Immature natural killer cell (primary cell): ENCODE results near the gene PTPN11. TPM values are rescaled to one million over a fixed set of nuclear protein-coding genes. Genes with fewer than 3 reads are reported as not detected.
"Not testable (repeated sequence)": the region's sequence is repeated elsewhere in the genome, so short reads cannot be mapped to it uniquely, and the experiment has no call there.

Experiments
- DNase-seq, 3 donors: peaks; one replicate each; pipeline ENCODE4 v3.0.0; 2022; ENCODE audit warnings: mixed read lengths in 1 of 3
- H3K27ac Mint-ChIP-seq, 6 donors: one replicate each; pipeline ENCODE4 v1.8.0; 2020; ENCODE audit warnings: mixed read lengths in 6 of 6, mild to moderate bottlenecking in 5 of 6, inconsistent platforms in 4 of 6, moderate library complexity in 3 of 6
- H3K27me3 Mint-ChIP-seq, 3 donors: one replicate each; pipeline ENCODE4 v1.8.0; 2020 to 2021; ENCODE audit warnings: low read depth in 3 of 3, mild to moderate bottlenecking in 3 of 3, mixed read lengths in 3 of 3, moderate library complexity in 3 of 3, inconsistent platforms in 1 of 3
- H3K36me3 Mint-ChIP-seq, 3 donors: one replicate each; pipeline ENCODE4 v1.8.0; 2020; ENCODE audit warnings: mixed read lengths in 3 of 3, inconsistent platforms in 2 of 3, mild to moderate bottlenecking in 2 of 3
- H3K4me1 Mint-ChIP-seq, 2 donors: one replicate each; pipeline ENCODE4 v1.8.0; 2020; ENCODE audit warnings: inconsistent platforms in 2 of 2, mild to moderate bottlenecking in 2 of 2, mixed read lengths in 2 of 2, moderate library complexity in 1 of 2
- H3K4me3 Mint-ChIP-seq, 5 donors: one replicate each; pipeline ENCODE4 v1.8.0; 2020; ENCODE audit warnings: mild to moderate bottlenecking in 5 of 5, mixed read lengths in 5 of 5, inconsistent platforms in 3 of 5, moderate library complexity in 3 of 5
- H3K9me3 Mint-ChIP-seq, 6 donors: one replicate each; pipeline ENCODE4 v1.8.0; 2020; ENCODE audit warnings: mild to moderate bottlenecking in 6 of 6, mixed read lengths in 6 of 6, inconsistent platforms in 4 of 6, moderate library complexity in 3 of 6
- polyA plus RNA-seq, 3 donors: library from polyadenylated mRNA; unstranded; fragments of 300-500 nt; fragmentation: Illumina TruSeq; gene quantifications; one replicate each; pipeline ENCODE4 v1.2.3, GENCODE V29; 2021

Gene PTPN11
- polyA plus RNA-seq = 10 to 100 TPM; 53.7 to 85.4 (median 58.2) TPM

DNA sequence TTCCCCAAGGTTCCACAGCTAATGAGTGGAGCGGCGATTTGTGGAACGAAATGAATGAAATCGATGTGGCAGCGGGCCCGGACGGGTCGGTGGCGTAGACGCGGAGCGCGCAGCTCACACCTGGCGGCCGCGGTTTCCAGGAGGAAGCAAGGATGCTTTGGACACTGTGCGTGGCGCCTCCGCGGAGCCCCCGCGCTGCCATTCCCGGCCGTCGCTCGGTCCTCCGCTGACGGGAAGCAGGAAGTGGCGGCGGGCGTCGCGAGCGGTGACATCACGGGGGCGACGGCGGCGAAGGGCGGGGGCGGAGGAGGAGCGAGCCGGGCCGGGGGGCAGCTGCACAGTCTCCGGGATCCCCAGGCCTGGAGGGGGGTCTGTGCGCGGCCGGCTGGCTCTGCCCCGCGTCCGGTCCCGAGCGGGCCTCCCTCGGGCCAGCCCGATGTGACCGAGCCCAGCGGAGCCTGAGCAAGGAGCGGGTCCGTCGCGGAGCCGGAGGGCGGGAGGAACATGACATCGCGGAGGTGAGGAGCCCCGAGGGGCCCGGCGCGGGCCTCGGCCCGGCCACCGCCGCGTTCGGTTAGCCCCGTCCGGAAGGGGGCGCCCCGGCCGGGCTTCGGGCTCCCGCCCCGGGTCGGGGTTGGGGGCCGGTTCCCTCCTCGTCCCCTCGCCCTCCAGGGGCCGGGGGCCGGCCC, at the start of gene PTPN11:
PTPN11 (plus strand) TSS at position 340 of the 689 bp plus-strand sequence; CDS start at position 505, 165 bp downstream.
- Mint-ChIP-seq H3K27ac (peak within 1 kb of the TSS; percentile 95 to 99 (median 98)), H3K27me3 (peaks cover 9 to 13% (median 11%) of the 10 kb centered on the region in 3 donors), H3K4me1 (peaks cover 36 to 53% of the 10 kb centered on the region in 2 donors), H3K4me3 (peak within 1 kb of the TSS; percentile 94 to 98 (median 97)), H3K9me3 (no peaks in the 10 kb centered on the region), H3K36me3 (no peaks in the 10 kb centered on the region)
- peak; percentile 91 for DNase-seq

DNA sequence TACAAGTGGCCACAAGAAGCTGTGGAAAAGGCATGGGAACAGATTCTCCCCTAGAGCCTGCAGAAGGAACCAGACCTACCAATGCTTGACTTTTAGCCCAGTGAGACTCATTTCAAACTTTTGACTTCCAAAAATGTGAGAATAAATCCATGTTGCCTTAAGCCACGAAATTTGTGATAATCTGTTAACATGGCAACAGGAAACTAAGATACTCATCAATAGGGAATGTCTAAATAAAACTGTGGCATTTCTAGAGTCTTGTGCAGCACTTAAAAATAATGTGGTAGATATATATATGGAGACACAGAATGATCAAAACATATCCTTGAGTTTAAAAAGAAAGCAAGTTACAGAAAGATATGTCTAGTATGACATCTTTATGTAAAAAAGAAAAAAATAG, 48.5 kb upstream of the PTPN11 start:
- Mint-ChIP-seq H3K4me1 (peaks cover 10 to 22% of the 10 kb centered on the region in 2 donors), H3K4me3 (no peak overlapping the region)

DNA sequence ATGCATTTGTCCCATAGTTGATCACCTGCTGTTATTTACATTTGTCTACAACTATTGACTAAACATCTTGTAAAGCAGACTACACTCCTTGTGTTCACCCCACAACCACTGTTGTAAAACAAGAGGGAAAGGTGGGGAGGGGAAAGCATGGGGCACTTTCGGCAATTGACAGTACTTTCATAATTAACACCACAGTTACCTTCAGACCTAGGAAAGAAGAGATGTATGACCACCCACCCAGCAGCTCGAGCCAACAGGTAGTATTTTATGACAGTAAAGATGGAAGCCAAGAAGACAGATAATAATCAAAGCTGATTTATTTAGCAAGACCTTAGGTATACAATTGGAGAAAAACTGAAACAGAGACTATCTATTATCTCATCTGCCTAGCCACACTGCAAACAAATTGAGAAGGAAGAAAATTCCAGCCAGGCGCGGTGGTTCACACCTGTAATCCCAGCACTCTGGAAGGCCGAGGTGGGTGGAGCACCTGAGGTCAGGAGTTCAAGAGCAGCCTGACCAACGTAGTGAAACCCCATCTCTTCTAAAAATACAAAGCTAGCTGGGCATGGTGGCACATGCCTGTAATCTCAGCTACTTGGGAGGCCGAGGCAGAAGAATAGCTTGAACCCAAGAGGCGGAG, 47.8 kb upstream of the PTPN11 start:
- no peak for DNase-seq
- Mint-ChIP-seq H3K36me3 (no peaks in the 10 kb centered on the region), H3K27ac (peak overlapping the region in 1 of 6 donors; percentile 15), H3K9me3 (no peaks in the 10 kb centered on the region), H3K4me3 (no peak overlapping the region), H3K27me3 (peaks cover 0 to 1% (median 0%) of the 10 kb centered on the region in 3 donors), H3K4me1 (peaks cover 8 to 22% of the 10 kb centered on the region in 2 donors)

More for the DNA sequence above, 48.5 kb upstream of the PTPN11 start:
- no peaks in the 10 kb centered on the region for H3K36me3 Mint-ChIP-seq
- H3K27ac Mint-ChIP-seq = no peak overlapping the region
- H3K9me3 Mint-ChIP-seq = no peaks in the 10 kb centered on the region
- no peak for DNase-seq
- H3K27me3 Mint-ChIP-seq = peaks cover 0 to 1% (median 0%) of the 10 kb centered on the region in 3 donors

DNA sequence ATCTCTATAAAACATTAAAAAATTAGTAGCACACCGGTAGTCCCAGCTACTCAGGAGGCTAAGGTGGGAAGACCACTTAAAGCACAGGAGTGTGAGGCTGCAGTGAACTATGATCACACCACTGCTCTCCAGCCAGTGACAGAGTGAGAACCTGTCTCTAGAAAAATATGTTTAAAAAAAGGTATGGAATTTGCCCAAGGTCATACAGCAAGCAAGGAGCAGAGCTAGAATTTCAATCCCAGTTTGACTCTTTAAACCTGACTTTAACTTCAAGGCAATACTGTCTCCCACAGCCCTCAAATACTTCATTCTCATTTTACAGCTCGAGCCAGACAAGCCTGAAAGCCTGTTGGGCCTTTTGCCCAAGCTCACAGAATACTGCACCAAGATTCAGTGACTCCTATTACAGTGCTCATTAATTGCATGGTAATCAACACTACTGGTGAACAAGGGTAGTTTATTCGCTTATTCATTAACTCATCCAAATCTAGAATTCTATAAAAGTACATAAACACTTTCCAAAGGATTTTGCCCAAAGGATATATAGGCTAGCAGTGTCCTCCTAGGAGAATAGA, 44.5 kb upstream of the PTPN11 start:
- DNase-seq = no peak

DNA sequence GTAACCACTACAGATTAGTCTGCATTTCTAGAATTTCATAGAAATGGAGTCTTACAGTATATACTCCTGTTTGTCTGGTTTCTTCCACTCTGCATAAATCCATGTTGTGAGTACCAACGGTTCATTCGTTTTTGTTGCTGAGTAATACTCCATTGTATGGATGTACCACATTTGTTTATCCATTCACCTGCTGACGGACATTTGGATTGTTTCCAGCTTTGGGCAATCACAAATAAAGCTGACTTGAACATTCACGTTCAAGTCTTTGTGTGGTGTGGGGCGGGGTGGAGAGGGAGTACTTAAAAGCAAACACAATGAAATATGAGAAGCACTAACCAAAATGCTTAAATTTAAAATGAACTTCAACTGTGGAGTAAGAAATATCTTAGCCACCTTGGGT, 43.6 kb upstream of the PTPN11 start:
- no peak for DNase-seq
- Mint-ChIP-seq H3K4me3 (no peak overlapping the region), H3K4me1 (peaks cover 9 to 30% of the 10 kb centered on the region in 2 donors), H3K27me3 (peaks cover 0 to 3% (median 3%) of the 10 kb centered on the region in 3 donors), H3K36me3 (no peaks in the 10 kb centered on the region), H3K9me3 (no peaks in the 10 kb centered on the region), H3K27ac (no peak overlapping the region)

More for the DNA sequence above, 44.5 kb upstream of the PTPN11 start:
- Mint-ChIP-seq H3K27ac (peak overlapping the region in 1 of 6 donors; percentile 3), H3K36me3 (no peaks in the 10 kb centered on the region), H3K4me1 (peaks cover 10 to 29% of the 10 kb centered on the region in 2 donors), H3K9me3 (no peaks in the 10 kb centered on the region), H3K4me3 (no peak overlapping the region), H3K27me3 (peaks cover 0 to 3% (median 2%) of the 10 kb centered on the region in 3 donors)

DNA sequence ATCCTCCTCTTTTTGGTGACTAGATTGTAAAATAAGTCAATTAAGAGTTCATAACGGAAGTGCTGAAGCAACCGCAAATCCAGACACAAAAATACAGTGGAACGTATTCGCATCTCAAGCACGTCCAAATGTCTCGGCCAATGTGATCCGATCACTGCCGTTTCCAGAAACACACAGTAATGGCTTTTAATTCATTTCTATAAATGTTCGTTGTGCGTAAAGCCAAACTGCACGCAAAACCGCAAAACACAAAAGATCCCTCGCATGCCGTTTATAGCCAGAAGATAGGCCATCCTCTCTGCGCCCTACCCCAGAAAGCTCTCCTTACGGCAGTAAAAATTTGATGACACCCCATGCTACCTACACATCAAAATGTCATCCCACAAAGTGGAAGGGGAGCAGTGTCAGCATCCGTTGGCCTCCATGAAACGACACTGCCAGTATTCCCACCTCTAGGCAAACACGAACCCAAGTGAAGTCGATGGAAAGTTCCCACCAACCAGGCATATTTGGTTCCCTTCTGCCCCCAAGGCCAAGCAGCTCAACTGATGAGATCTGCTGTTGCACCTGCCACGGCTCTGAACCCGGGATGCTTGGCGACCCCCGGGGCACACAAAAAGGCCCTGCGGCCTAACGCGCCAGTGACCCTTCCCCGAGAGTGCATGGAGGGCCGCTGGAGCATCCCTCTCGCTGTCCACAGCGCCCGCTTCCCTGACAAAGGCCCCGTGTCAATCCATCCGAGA, 37.9 kb upstream of the PTPN11 start:
- Mint-ChIP-seq H3K27me3 (peaks cover 2 to 13% (median 6%) of the 10 kb centered on the region in 3 donors), H3K9me3 (no peaks in the 10 kb centered on the region), H3K27ac (peak overlapping the region; percentile 76 to 93 (median 86)), H3K4me3 (peak overlapping the region; percentile 88 to 94 (median 90)), H3K4me1 (peaks cover 22 to 33% of the 10 kb centered on the region in 2 donors), H3K36me3 (no peaks in the 10 kb centered on the region)
- DNase-seq = no peak

DNA sequence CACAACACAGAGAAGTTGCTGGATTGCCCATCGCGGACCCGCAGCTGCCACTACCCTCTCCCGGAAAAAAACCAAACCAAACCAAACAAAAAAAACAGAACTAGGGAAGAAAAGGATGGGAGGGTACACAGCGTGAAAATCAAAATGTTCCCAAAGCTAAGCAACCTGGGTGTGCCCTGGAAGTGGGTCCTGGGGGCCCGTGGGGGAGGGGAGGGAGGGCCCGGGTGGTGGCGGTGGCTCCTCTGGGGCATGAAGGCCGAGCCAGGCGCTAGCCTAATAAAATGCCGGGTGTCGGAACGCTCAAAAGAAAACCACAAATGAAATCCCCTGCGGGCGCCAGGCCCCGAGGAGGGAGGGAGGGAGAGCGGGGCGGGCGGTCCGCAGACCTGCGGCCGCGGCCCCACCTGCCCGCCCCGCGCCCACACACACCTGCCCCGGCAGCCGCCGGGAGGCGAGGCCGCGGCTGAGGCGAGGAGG, 37.3 kb upstream of the PTPN11 start:
- H3K4me3 Mint-ChIP-seq = peak overlapping the region; percentile 88 to 94 (median 90)
- peak overlapping the region; percentile 76 to 93 (median 86) for H3K27ac Mint-ChIP-seq
- H3K9me3 Mint-ChIP-seq = no peaks in the 10 kb centered on the region
- peaks cover 2 to 13% (median 6%) of the 10 kb centered on the region in 3 donors for H3K27me3 Mint-ChIP-seq
- peak; percentile 55 to 63 (median 59) for DNase-seq
- H3K4me1 Mint-ChIP-seq = peaks cover 21 to 33% of the 10 kb centered on the region in 2 donors
- no peaks in the 10 kb centered on the region for H3K36me3 Mint-ChIP-seq

DNA sequence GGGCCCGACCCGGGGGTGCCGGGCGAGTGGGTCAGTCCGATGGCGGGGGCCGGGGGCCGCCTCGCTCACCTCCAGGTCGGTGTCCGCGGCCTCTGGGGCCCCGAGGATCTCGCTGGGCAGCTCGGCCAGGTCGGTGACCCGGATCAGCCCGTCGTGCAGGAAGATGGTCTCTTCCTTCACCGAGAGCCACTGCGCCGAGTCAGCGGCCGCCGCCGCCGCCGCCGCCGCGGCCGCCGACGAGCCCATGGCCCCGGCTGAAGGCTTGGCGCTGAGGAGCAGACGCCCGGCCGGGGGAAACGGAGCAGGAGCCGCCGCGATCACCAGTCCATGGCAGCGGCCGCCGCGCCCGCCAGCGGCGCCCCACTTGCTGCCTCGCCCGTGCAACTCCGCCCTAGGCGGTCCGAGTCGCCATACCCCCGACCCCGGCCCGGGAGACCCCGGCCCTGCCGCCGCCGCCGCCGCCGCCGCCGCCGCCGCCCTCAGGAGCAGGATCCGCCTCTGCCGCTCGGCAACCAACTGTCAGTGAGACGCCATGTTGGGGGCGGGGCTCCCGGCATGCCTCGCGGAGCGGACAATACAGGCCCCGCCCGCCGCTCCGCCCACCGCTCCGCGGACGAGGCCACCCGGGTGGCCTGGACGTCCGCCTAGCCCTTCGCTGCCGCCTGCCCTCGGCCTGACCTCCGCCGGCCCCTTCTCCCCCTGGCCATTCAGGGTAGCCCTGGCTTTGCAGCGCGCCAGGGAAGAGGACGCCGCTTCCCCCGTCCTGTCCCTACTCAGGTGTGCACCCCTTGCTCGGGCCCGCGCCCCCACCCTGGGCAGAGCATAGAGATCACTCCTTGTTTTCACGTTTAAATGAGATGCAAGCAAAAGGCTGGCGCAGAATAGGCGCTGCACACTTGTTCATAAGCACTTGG, 36.6 kb upstream of the PTPN11 start, which contains the start of gene HECTD4:
HECTD4 (minus strand) TSS at position 549 of the 914 bp plus-strand sequence; CDS start at position 246, 303 bp downstream.
- Mint-ChIP-seq H3K4me3 (peak within 1 kb of the TSS; percentile 92 to 95 (median 94)), H3K36me3 (no peaks in the 10 kb centered on the region), H3K4me1 (peaks cover 20 to 35% of the 10 kb centered on the region in 2 donors), H3K27me3 (peaks cover 1 to 13% (median 6%) of the 10 kb centered on the region in 3 donors), H3K27ac (peak within 1 kb of the TSS; percentile 80 to 93 (median 92)), H3K9me3 (no peaks in the 10 kb centered on the region)
- DNase-seq = peak; percentile 89 to 91 (median 91)

DNA sequence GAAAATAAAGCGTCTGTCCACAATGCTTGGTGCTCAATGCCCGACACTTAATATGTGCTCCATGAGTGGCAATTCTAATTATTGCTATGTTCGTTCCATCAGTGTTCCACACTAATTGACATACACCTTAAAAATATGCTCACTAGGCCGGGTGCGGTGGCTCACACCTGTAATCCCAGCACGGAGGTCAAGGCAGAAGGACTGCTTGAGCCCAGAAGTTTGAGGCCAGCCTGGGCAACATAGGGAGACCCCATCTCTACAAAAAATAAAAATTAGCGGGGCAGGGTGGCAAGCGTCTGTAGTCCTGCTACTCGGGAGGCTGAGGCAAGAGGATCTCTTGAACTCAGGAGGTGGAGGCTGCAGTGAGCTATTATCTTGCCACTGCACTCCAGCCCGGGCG, 35.9 kb upstream of the PTPN11 start:
- Mint-ChIP-seq H3K27ac (peak overlapping the region; percentile 80 to 92 (median 91)), H3K36me3 (no peaks in the 10 kb centered on the region), H3K27me3 (peaks cover 0 to 15% (median 10%) of the 10 kb centered on the region in 3 donors), H3K4me1 (peaks cover 23 to 40% of the 10 kb centered on the region in 2 donors), H3K4me3 (peak overlapping the region; percentile 92 to 95 (median 93)), H3K9me3 (no peaks in the 10 kb centered on the region)
- no peak for DNase-seq

DNA sequence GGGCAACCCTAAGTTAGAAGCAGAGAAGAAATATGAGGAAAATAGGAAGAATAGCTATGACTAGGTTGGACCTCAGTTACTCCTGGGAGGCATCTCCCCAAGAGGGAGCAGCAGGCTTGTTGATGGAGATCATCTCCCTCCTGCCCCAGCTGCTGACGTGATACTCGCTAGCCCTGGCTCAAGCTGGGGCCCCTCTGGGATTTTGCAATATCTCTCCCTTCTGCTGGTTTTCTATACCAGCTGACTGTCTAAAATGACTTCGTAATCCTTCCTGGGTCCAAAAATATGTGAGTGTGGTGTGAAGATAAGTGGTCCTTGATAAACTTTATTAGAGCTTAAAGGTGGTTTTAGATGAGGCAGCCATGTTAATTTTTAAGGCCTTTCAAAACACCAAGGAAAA, 32.0 kb upstream of the PTPN11 start:
- no peak for DNase-seq
- Mint-ChIP-seq H3K4me3 (peak overlapping the region in 1 of 5 donors; percentile 2), H3K27me3 (peaks cover 4 to 8% (median 5%) of the 10 kb centered on the region in 3 donors), H3K36me3 (no peaks in the 10 kb centered on the region), H3K4me1 (peaks cover 8 to 15% of the 10 kb centered on the region in 2 donors), H3K9me3 (no peaks in the 10 kb centered on the region), H3K27ac (no peak overlapping the region)

DNA sequence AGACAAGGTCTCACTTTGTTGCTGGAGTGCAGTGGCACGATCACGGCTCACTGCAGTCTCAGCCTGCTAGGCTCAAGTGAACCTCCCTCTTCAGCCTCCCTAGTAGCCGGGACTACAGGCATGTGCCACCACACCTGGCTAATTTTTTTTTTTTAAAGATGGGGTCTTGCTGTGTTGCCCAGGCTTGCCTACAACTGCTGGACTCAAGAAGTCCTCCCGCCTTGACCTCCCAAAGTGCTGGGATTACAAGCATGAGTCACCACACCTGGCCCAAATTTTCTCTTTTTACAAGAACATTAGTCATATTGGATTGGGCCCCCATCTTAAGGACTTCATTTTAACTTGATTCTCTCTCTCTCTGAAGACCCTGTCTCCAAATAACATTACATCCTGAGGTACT, 29.5 kb upstream of the PTPN11 start:
- no peaks in the 10 kb centered on the region for H3K9me3 Mint-ChIP-seq
- peaks cover 3 to 8% of the 10 kb centered on the region in 2 donors for H3K4me1 Mint-ChIP-seq
- H3K36me3 Mint-ChIP-seq = no peaks in the 10 kb centered on the region
- DNase-seq = no peak
- H3K4me3 Mint-ChIP-seq = no peak overlapping the region
- H3K27ac Mint-ChIP-seq = no peak overlapping the region
- peaks cover 4 to 8% (median 6%) of the 10 kb centered on the region in 3 donors for H3K27me3 Mint-ChIP-seq

DNA sequence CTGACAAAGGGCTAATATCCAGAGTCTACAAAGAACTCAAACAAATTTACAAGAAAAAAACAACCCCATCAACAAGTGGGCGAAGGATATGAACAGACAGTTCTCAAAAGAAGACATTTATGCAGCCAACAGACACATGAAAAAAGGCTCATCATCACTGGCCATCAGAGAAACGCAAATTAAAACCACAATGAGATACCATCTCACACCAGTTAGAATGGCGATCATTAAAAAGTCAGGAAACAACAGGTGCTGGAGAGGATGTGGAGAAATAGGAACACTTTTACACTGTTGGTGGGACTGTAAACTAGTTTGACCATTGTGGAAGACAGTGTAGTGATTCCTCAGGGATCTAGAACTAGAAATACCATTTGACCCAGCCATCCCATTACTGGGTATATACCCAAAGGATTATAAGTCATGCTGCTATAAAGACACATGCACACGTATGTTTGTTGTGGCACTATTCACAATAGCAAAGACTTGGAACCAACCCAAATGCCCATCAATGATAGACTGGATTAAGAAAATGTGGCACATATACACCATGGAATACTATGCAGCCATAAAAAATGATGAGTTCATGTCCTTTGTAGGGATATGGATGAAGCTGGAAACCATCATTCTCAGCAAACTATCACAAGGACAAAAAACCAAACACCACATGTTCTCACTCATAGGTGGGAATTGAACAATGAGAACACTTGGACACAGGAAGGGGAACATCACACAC, 28.7 kb upstream of the PTPN11 start:
- not testable (repeated sequence) for H3K27ac Mint-ChIP-seq, H3K4me3 Mint-ChIP-seq, H3K27me3 Mint-ChIP-seq, H3K4me1 Mint-ChIP-seq, DNase-seq, H3K36me3 Mint-ChIP-seq, H3K9me3 Mint-ChIP-seq
